SK-N-SH treated with all-trans-retinoic acid at 6 μM for 48 hours (cell line): Measurements from ENCODE around the gene SAMD8.

ENCODE experiments used
- ATAC-seq: fragments of 200-7000 bp; cut with Tn5 transposase; 3 replicates; pipeline ENCODE4 v1.9.1; 2020; ENCODE audit warnings: mild to moderate bottlenecking, moderate library complexity
- BACH2 ChIP-seq: fragments of 250-450 bp; sonication (Bioruptor Pico); IDR thresholded peaks from 2 replicates; pipeline ENCODE4 v1.9.0; 2021; ENCODE audit warnings: mild to moderate bottlenecking, borderline replicate concordance
- CSDC2 ChIP-seq: fragments of 250-450 bp; sonication (Bioruptor Pico); IDR thresholded peaks from 2 replicates; pipeline ENCODE4 v1.5.0; 2020; ENCODE audit warnings: mild to moderate bottlenecking, moderate library complexity
- GLIS3 ChIP-seq: fragments of 250-450 bp; sonication (Bioruptor Pico); IDR thresholded peaks from 2 replicates; pipeline ENCODE4 v1.5.0; 2020; ENCODE audit warnings: mild to moderate bottlenecking, moderate library complexity
- ISL1 ChIP-seq: fragments of 250-450 bp; sonication (Bioruptor Pico); IDR thresholded peaks from 2 replicates; pipeline ENCODE4 v2.1.2; 2022; ENCODE audit warnings: mild to moderate bottlenecking, moderate library complexity
- OSR1 ChIP-seq: fragments of 250-450 bp; sonication (Bioruptor Pico); IDR thresholded peaks from 2 replicates; pipeline ENCODE4 v1.8.0; 2022; ENCODE audit warnings: moderate library complexity, mild to moderate bottlenecking, inconsistent platforms
- PPARA ChIP-seq: fragments of 250-450 bp; sonication (Bioruptor Pico); IDR thresholded peaks from 2 replicates; pipeline ENCODE4 v1.5.0; 2020; ENCODE audit warnings: mild to moderate bottlenecking, borderline replicate concordance
- RARB ChIP-seq: fragments of 250-450 bp; sonication (Bioruptor Pico); IDR thresholded peaks from 2 replicates; pipeline ENCODE4 v1.8.0; 2021; ENCODE audit warnings: mild to moderate bottlenecking, moderate library complexity
- SNAI2 ChIP-seq: fragments of 250-450 bp; sonication (Bioruptor Pico); IDR thresholded peaks from 2 replicates; pipeline ENCODE4 v1.5.0; 2020; ENCODE audit warnings: mild to moderate bottlenecking, moderate library complexity
- TCF4 ChIP-seq: fragments of 250-450 bp; sonication (Bioruptor Pico); IDR thresholded peaks from 2 replicates; pipeline ENCODE4 v1.8.0; 2021; ENCODE audit warnings: mild to moderate bottlenecking, moderate library complexity, borderline replicate concordance
- TOX ChIP-seq: fragments of 250-450 bp; sonication (Bioruptor Pico); IDR thresholded peaks from 2 replicates; pipeline ENCODE4 v1.8.0; 2021; ENCODE audit warnings: mild to moderate bottlenecking, moderate library complexity, borderline replicate concordance
- ZFP3 ChIP-seq: fragments of 250-450 bp; sonication (Bioruptor Pico); IDR thresholded peaks from 2 replicates; pipeline ENCODE4 v1.5.0; 2020; ENCODE audit warnings: mild to moderate bottlenecking, moderate library complexity
- ZFP30 ChIP-seq: fragments of 450-650 bp; formaldehyde crosslinking; IDR thresholded peaks from 2 replicates; pipeline ENCODE4 v1.5.0; 2022; ENCODE audit warnings: mild to moderate bottlenecking, moderate library complexity
- ZNF565 ChIP-seq: fragments of 450-650 bp; formaldehyde crosslinking; conservative IDR thresholded peaks from 2 replicates; pipeline ENCODE4 v1.5.0; 2020; ENCODE audit warnings: low read depth, mild to moderate bottlenecking, moderate library complexity
- ZNF70 ChIP-seq: fragments of 450-650 bp; formaldehyde crosslinking; IDR thresholded peaks from 2 replicates; pipeline ENCODE4 v1.5.0; 2020; ENCODE audit warnings: mild to moderate bottlenecking, moderate library complexity
- ZNF8 ChIP-seq: fragments of 450-650 bp; formaldehyde crosslinking; IDR thresholded peaks from 2 replicates; pipeline ENCODE4 v1.5.0; 2020; ENCODE audit warnings: mild to moderate bottlenecking, moderate library complexity
- TF ChIP-seq, protein P1 (sequence below): fragments of 250-450 bp; sonication (Bioruptor Pico); IDR thresholded peaks from 2 replicates; pipeline ENCODE4 v1.8.0; 2020; ENCODE audit warnings: mild to moderate bottlenecking, moderate library complexity, borderline replicate concordance
- TF ChIP-seq, protein P2 (sequence below): fragments of 250-450 bp; sonication (Bioruptor Pico); IDR thresholded peaks from 2 replicates; pipeline ENCODE4 v1.5.0; 2020; ENCODE audit warnings: mild to moderate bottlenecking, moderate library complexity
- TF ChIP-seq, protein P3 (sequence below): fragments of 250-450 bp; sonication (Bioruptor Pico); IDR thresholded peaks from 2 replicates; pipeline ENCODE4 v1.5.1; 2020; ENCODE audit warnings: low read depth, mild to moderate bottlenecking, moderate library complexity
- TF ChIP-seq, protein P4 (sequence below): fragments of 250-450 bp; sonication (Bioruptor Pico); IDR thresholded peaks from 2 replicates; pipeline ENCODE4 v1.5.1; 2021; ENCODE audit warnings: mild to moderate bottlenecking, moderate library complexity
- TF ChIP-seq, protein P5 (sequence below): fragments of 250-450 bp; sonication (Bioruptor Pico); IDR thresholded peaks from 2 replicates; pipeline ENCODE4 v1.8.0; 2021; ENCODE audit warnings: low read depth, mild to moderate bottlenecking, moderate library complexity, borderline replicate concordance

The SAMD8 gene

DNA sequence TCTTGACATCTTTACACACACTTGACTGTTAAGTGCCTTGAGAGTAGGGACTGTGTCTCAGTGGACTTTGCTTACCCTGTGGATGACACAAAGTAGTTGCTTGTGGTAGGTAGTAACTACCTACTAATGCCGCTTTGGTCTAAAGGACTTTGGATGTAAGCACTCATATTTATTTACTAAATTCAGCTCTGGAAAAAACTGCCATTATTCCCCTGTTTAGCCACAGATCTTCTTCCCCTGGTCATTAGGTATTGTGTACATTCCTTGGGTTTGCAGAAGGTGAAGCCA lies 96.3 kb downstream of the SAMD8 start:
- TF ChIP-seq BACH2 (CRISPR knock-in tag) (no peak), RARB (CRISPR knock-in tag) (no peak), ZFP30 (CRISPR knock-in tag) (no peak), ISL1 (no peak), TOX (no peak), TCF4 (CRISPR knock-in tag) (no peak), OSR1 (CRISPR knock-in tag) (no peak)
- TF ChIP-seq, protein P1, sequence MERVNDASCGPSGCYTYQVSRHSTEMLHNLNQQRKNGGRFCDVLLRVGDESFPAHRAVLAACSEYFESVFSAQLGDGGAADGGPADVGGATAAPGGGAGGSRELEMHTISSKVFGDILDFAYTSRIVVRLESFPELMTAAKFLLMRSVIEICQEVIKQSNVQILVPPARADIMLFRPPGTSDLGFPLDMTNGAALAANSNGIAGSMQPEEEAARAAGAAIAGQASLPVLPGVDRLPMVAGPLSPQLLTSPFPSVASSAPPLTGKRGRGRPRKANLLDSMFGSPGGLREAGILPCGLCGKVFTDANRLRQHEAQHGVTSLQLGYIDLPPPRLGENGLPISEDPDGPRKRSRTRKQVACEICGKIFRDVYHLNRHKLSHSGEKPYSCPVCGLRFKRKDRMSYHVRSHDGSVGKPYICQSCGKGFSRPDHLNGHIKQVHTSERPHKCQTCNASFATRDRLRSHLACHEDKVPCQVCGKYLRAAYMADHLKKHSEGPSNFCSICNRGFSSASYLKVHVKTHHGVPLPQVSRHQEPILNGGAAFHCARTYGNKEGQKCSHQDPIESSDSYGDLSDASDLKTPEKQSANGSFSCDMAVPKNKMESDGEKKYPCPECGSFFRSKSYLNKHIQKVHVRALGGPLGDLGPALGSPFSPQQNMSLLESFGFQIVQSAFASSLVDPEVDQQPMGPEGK (CRISPR knock-in tag) = no peak
- TF ChIP-seq, protein P2, sequence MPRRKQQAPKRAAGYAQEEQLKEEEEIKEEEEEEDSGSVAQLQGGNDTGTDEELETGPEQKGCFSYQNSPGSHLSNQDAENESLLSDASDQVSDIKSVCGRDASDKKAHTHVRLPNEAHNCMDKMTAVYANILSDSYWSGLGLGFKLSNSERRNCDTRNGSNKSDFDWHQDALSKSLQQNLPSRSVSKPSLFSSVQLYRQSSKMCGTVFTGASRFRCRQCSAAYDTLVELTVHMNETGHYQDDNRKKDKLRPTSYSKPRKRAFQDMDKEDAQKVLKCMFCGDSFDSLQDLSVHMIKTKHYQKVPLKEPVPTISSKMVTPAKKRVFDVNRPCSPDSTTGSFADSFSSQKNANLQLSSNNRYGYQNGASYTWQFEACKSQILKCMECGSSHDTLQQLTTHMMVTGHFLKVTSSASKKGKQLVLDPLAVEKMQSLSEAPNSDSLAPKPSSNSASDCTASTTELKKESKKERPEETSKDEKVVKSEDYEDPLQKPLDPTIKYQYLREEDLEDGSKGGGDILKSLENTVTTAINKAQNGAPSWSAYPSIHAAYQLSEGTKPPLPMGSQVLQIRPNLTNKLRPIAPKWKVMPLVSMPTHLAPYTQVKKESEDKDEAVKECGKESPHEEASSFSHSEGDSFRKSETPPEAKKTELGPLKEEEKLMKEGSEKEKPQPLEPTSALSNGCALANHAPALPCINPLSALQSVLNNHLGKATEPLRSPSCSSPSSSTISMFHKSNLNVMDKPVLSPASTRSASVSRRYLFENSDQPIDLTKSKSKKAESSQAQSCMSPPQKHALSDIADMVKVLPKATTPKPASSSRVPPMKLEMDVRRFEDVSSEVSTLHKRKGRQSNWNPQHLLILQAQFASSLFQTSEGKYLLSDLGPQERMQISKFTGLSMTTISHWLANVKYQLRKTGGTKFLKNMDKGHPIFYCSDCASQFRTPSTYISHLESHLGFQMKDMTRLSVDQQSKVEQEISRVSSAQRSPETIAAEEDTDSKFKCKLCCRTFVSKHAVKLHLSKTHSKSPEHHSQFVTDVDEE (CRISPR knock-in tag) = no peak
- TF ChIP-seq, all 23 proteins: peak for 0
- ATAC-seq = no peak

DNA sequence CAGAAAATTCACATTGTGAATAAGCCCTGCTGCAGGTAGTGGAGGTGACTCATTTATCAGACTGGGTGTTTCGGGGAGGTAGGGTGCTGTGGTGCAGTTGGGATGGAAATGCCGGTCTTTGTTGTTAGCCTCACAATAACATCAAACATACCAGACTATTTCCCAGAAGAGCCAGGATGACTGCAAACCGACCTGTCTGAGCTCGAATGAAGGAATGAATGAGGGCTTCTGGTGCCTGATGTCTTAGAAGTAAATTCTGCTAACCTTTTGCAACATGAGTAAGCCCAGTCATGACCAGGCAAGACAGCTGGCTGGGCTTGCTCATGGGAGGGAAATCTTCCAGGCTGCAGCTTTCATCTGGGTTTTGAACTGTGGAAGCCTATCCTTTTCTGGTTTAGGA lies 96.7 kb downstream of the SAMD8 start:
- ATAC-seq = no peak
- TF ChIP-seq ZNF70 (CRISPR knock-in tag) (no peak), ZFP30 (CRISPR knock-in tag) (no peak), GLIS3 (CRISPR knock-in tag) (no peak), CSDC2 (CRISPR knock-in tag) (no peak), RARB (CRISPR knock-in tag) (no peak), PPARA (CRISPR knock-in tag) (no peak), ZNF8 (CRISPR knock-in tag) (no peak), OSR1 (CRISPR knock-in tag) (no peak), ZFP3 (CRISPR knock-in tag) (no peak), BACH2 (CRISPR knock-in tag) (no peak), TCF4 (CRISPR knock-in tag) (no peak), SNAI2 (CRISPR knock-in tag) (no peak), ZNF565 (no peak), TOX (no peak)
- TF ChIP-seq, protein P3, sequence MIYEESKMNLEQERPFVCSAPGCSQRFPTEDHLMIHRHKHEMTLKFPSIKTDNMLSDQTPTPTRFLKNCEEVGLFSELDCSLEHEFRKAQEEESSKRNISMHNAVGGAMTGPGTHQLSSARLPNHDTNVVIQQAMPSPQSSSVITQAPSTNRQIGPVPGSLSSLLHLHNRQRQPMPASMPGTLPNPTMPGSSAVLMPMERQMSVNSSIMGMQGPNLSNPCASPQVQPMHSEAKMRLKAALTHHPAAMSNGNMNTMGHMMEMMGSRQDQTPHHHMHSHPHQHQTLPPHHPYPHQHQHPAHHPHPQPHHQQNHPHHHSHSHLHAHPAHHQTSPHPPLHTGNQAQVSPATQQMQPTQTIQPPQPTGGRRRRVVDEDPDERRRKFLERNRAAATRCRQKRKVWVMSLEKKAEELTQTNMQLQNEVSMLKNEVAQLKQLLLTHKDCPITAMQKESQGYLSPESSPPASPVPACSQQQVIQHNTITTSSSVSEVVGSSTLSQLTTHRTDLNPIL (CRISPR knock-in tag) = no peak
- TF ChIP-seq, protein P4, sequence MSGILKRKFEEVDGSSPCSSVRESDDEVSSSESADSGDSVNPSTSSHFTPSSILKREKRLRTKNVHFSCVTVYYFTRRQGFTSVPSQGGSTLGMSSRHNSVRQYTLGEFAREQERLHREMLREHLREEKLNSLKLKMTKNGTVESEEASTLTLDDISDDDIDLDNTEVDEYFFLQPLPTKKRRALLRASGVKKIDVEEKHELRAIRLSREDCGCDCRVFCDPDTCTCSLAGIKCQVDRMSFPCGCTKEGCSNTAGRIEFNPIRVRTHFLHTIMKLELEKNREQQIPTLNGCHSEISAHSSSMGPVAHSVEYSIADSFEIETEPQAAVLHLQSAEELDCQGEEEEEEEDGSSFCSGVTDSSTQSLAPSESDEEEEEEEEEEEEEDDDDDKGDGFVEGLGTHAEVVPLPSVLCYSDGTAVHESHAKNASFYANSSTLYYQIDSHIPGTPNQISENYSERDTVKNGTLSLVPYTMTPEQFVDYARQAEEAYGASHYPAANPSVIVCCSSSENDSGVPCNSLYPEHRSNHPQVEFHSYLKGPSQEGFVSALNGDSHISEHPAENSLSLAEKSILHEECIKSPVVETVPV (CRISPR knock-in tag) = no peak
- TF ChIP-seq, protein P2 (CRISPR knock-in tag) = no peak
- TF ChIP-seq, protein P1 (CRISPR knock-in tag) = no peak
- TF ChIP-seq, protein P5, sequence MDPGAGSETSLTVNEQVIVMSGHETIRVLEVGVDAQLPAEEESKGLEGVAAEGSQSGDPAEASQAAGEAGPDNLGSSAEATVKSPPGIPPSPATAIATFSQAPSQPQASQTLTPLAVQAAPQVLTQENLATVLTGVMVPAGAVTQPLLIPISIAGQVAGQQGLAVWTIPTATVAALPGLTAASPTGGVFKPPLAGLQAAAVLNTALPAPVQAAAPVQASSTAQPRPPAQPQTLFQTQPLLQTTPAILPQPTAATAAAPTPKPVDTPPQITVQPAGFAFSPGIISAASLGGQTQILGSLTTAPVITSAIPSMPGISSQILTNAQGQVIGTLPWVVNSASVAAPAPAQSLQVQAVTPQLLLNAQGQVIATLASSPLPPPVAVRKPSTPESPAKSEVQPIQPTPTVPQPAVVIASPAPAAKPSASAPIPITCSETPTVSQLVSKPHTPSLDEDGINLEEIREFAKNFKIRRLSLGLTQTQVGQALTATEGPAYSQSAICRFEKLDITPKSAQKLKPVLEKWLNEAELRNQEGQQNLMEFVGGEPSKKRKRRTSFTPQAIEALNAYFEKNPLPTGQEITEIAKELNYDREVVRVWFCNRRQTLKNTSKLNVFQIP = no peak
